Hematopoietic multipotent progenitor cell treated with erythropoietin and hydrocortisone succinate and interleukin-3 and kit ligand, for 8 days (in vitro differentiated cells): ENCODE data around the gene KIF12.
"Not testable (repeated sequence)": the region's sequence is repeated elsewhere in the genome, so short reads cannot be mapped to it uniquely, and the experiment has no call there.

Source experiments
- DNase-seq: peaks from one replicate; pipeline ENCODE4 v3.0.0-alpha.2; 2015

Gene KIF12

DNA sequence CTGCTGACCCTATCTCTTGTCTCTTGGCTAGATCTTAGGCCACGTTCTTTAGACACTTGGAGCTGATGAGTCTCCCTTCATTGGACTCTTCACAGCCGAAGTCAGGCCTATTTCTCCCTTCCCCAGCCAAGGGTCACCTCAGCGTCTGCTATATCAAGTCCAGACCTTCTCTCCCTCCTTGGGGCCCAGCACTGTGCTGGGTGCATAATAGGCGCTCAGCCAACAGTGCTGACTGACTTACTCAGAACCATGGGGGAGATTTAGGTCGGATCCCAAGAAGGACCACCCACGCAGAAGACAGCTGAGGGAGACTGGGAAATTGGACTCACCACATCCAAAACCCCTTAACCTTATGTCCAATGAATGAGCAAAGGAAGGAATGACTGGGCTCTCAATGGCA, 15.4 kb downstream of the KIF12 start:
- DNase-seq = no peak

GRCh38 chr9:114082763-114083412, 16.2 kb downstream of the KIF12 start:
- DNase-seq = not testable (repeated sequence)

GRCh38 chr9:114082017-114082762, 16.9 kb downstream of the KIF12 start:
- peak; percentile 82 for DNase-seq

- no peak for DNase-seq
These were observed 17.6 kb downstream of the KIF12 start for GRCh38 chr9:114081441-114082016.

DNA sequence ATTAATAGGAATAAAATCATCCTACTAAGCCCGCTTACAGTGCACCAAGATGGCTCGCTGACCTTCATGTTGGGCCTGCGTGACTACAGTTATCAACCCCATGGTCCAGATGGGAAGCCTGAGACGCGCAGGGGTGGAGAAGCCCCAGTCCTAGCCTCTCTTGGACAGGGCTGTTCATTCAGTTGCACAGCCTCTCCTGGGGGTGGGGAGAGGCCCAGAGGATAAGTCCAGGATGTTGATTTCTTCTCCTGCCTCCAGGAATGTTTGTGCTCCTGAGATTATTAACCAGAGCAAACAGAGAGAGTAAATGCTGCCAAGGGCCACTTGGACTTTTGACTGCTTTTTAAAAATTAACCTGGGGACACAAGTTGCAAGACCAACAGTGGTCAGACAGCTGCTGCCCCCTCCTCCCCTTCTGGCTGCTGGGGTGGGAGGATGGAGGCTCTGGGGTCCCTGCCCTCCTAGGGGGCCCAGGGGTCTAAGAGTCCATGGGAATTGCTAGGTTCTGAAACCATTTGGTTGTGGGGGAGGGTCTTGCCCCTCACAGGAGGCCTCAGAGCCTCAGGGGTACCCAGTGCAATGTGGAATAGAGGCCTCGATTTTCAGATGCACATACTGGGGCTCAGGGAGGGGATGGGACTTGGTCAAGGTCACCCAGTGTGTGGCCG, 18.2 kb downstream of the KIF12 start:
- DNase-seq = no peak

DNA sequence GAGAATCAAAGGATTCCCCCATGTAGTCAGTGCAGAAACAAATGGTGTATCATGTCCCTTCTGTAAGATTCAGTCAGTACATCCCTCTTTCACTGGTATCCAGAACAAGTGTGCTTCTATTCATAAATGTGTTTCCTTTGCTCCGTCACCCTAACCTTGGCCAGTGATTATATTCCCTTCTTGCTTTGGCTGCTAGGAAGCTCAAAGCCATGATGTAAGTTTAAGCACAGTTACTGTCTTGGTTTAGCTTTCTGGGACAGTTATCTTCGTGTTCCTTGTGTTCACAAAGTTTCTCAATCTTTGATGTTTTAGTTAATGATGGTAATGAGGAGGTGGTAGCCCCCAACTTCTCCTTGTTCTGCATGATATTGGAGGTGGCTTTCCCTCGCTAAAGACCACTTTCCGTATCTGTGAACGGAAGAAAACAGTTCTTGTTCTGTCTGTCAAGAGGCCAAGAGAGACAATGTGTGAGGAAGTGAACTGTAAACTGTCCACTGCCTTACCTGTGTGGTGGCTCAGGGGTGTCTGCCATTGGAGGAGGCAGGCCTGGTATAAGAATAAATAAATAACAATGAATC, 18.8 kb downstream of the KIF12 start:
- no peak for DNase-seq

- no peak for DNase-seq
These were observed 20.3 kb downstream of the KIF12 start for GRCh38 chr9:114078781-114079156.

GRCh38 chr9:114078021-114078780, 20.9 kb downstream of the KIF12 start, which contains the start of gene AMBP:
AMBP (minus strand) TSS chr9:114078300; CDS start chr9:114078209, 91 bp downstream.
- peak; percentile 44 for DNase-seq

DNA sequence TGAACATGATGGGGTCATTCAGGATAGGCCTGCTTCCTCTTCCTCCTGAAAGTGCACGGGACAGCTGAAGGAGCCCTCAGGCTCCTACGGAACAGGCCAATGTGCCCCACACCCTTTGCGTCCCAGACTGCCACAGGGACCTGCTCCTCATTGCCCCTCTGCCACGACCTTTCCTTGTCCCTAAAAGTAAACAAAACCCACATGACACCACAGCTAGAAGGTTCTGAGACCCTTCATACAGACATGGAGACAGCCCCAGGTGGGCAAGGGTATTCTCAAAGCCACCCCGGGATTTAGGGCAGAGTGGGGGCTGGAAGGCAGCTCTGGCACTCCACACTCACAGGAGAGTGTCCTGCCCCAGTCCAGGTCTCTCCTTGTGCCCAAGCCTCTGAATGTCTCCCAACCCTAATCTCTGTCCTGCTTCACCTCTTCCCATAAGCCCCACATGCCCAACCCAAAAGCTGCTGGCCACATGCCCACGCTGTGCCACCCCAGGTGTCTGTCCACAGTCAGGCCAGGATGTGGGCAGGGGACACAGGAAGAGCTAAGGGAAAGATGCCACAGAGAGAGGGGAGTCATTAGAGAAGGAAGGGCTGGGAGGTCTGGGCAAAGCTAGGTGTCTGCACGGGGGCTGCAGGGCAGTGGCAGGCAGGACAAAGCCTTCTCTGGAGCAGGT, 21.8 kb downstream of the KIF12 start:
- no peak for DNase-seq

GRCh38 chr9:114076237-114077161, 22.6 kb downstream of the KIF12 start:
- no peak for DNase-seq

DNA sequence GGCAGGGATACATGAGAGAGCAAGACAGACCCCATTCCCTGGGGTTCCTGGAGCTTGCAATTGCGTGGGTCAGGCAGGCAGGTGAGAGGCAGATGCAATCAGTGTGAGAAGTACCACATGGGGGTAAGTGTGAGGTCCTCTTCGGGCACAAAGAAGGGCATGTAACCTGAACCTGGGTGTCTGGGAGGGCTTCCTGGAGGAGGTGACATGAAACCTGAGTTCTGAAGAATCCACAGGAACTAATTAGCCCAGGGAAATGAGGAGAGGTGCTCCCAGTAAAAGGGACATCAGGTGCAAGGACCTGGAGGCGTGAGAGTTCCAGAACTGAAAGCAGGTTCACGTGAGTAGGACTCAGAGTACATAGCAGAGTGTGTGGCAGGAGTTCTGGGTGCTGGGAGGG, 23.5 kb downstream of the KIF12 start:
- DNase-seq = no peak

DNA sequence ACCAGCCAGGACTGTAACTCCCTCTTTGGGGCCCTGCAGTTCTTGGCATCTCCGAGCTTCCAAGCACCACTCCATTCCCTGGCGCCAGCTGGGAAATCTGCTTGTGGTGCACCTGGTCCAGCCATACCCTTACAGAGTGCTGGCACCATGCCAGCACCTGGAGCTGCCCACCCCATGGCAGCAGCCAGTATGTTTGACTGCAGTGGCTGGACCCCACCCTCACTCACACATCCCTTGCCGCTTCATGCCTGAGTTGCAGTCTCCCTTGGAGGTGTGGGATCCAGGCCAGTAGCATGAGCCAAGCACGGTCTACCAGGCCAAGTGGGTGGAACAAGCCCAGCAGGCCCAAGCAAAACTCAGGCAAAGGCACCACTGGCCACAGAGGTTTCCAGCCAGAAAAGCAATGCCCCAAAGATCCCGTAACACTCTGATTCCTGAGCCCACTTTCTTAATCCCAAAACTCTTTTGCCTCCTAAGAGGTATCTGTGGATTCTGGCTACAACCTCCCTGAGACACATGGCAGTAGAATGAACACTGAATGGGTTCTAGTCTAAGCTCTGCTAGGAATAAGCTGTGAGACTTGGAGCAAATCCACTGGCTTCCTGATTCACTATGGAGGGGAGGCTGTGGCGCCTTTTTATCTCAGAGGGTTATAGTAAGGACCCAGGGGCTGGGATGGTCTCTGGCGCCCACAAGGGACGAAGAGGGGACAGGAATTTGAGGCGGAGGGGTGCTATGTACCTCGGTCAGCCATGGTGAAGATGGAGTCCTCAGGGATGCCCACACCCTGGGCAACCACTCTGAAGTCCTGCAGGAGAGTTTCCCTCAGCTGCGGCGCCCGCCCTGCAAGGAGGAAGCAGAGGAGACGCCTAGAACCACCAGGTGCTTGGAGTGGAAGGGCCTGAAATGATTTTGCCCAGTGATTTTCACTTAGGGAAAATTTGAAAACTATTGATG, 26.6 kb downstream of the KIF12 start:
- DNase-seq = no peak

DNA sequence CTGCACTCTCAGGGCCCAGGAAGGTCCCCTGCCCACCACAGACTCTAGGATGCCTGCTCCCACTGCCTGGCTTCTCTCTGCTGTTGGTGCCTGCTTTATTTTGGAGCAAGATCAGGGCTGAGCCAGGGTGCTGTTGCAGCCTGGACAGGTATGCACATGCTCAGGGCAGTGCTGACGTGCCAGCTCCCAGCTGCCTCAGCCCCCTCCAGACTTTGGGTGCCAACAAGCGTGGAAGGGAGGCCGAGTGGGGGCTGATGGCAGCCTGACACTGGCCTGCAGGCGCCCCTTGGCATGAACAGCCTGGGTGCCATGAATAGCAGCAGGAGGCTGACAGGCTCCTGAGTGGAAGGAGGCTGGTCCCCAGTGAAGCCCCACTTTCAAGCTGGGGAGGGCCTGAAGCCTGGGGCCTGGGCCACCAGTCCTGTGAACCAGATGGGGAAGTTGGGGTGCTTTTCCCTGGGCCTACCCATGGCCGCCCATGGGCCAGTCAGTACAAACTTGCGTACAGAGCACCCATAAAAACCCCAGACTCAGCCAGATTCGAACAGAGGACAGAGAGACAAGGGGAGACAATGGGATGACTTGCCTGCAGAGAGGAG, 27.8 kb downstream of the KIF12 start:
- DNase-seq = no peak

- DNase-seq = no peak
These were observed 28.6 kb downstream of the KIF12 start for GRCh38 chr9:114070188-114071103.

- no peak for DNase-seq
These were observed 29.5 kb downstream of the KIF12 start for GRCh38 chr9:114069476-114070187.

DNA sequence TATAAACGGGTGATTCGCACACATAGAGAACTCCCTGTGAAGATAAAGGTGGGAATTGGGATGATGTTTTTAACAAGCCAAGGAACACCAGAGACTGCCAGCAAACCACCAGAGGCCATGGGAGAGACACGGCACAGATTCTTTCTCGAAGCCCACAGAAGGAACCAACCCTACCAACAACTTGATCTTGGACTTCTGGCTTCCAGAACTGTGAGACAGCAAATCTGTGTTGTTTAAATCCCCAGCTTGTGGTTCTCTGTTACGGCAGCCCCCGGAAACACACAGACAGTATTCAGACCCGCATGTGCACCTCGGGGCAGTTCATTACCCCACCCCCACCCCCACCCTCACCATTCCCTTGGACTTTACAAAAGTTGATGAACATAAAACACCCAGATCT, 33.8 kb downstream of the KIF12 start:
- no peak for DNase-seq

DNA sequence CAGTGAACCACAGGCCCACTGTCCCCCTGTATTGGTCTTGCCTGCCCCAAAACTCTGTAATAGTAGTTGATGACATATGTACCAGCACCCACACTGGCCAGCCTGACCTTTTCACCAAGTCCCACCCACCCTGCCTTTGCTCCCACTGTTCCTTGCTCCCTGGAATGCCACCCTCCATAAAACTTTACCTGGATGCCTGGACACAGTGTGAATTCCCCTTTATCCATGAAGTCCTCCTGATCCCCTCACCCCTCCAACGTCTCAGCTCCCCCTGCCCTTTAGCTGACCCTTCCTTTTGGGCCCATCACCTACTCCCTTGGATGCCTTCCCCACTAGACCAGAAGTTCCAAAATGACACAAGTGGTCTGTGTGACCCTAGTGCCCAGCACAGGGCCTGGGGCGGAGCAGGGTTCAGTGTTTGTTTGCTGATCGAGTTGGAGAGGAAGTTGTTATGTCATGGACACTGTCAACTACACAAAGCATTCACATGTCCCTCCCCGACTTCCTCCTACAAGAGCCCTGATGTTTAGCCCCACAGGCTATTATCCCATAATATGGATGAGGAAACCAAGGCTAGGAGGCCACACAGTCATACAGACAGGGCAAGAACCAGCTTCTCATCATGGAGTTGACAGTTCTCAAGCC, 37.1 kb downstream of the KIF12 start:
- DNase-seq = no peak
